NCI-H187 treated with DMSO at 0.1 percent for 48 hours (cell line): ENCODE data around the gene SIL1.
"Not testable (repeated sequence)": the region's sequence is repeated elsewhere in the genome, so short reads cannot be mapped to it uniquely, and the experiment has no call there.

Experiments used
- DNase-seq: peaks from one replicate; lab custom pipeline; 2025; lab: John Stamatoyannopoulos, UW

The SIL1 gene

DNA sequence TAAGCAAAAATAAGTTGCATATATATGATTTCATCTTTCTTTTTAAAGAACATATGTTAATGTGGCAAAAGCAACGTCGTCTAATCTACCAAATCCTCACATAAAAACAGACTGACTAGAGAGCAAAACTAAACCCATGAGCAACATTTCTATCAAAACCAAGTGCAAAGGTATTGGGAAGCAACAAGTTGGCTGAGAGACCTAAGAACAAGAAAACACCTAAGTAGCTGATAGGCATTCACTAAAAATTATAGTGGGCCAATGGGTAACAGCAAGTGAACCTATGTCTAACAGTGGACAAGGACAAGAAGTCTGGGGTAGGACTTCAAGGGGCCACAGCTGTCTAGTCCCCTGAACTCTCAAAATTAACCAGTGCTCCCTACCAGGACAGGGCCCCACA lies 130.1 kb downstream of the SIL1 start:
- no peak for DNase-seq

DNA sequence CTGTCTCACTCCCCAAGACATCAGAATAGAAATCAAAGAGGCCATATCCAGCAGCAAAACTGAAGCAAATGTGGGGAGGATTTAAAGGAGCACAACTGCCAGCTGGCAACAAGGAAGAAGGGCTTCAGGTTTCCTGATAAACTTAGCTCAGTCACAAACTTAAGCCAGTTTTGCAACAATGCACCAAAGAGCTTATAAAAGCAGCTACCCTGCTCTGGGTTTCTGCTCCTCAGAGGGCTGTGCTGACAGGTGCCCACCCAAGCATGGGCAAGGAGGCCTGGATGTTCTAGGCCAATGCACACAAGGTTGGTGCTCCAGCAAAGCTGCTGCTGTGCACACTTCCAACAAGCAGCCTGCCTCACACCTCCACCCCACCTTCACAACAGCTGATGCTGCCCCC lies 132.9 kb downstream of the SIL1 start:
- no peak for DNase-seq

DNA sequence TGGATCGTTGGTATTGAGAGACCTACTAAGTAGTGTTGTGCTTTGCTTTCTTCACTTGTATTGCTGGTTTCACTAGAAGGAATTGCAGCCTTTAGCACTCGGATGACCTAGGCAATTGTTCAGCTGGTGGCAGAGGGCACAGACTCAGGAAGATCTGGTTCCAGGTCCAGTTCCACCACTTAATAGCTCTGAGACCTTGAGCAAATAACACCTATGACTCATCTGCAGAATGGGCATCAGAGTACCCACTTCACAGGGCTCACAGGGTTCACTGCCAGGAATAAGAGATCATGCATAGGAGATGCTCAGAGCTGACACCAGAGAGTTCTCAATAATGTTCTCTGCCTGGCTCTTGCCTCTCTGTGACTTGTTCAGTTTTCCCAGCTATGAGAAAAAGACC lies 133.6 kb downstream of the SIL1 start:
- DNase-seq, result no peak

DNA sequence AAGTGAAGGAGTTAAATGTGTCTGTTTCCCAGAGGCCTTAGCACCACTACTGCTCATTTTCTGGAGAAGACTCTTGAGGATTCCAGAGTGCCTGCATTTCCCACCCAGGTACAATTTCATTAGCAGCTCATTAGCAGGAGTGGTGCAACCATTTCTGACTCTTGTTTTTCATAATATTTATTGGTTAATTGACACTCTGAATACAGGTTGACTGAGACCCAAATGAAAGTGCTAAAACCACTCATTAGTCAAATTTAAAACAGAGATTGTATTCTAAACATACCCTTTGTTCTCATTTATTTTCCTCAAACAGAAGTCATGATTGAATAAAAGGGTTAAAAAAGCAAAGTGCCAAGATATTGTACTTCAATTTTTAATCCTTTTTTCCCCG lies 134.5 kb downstream of the SIL1 start:
- no peak for DNase-seq

DNA sequence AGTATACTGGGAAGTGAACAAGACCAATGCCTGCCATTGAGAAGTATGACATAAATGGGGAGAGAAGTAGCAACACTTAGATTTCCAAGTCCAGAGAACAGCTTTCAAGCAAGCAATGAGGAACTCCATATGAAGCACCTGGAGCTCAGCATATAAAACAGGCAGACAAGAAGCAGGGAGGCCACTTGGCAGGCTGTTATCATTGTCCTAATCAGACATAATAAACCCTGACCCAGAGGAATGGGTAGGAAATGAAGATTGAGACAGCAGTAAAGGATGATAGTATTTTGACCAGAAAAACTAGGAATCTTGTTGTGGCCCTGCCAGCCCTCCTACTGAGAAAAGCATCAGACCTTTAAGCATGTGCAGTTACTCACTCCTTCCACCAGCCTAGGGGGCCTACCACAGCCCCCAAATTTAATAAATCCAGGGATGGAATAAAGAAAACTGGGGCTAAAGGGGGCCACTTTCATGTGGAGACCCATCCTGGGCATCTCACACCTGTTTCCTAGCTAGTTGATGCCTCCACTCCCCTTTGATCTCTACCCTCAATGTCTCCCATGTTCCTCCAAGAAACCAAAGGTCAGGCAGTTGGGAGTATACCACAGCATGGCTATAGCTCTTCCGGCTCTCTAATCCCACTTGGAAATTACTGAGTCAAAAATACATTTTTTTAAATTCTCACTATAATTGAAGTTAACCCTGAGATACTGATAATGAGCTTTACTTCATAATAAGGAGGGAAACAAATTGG lies 135.1 kb downstream of the SIL1 start:
- DNase-seq, result no peak

DNA sequence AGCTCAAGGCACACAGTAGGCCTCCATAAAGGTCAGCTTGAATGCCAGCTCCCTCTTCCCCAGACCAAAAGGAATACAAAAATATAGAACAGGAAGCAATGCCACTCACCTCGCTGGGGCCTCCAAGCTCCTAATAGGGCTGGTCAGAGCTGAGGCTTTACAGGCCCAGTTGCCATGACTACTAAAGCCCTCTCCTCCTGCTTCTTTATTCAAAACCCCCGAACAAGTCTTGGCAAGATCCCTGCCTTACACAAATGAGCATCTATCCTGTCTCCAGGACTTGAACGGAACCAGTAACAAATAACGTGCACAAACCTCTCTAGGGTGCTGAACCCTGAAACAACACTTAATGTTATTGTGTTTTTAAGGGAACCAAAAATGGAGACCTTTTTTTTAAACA lies 136.3 kb downstream of the SIL1 start:
- DNase-seq, result peak; percentile 43

DNA sequence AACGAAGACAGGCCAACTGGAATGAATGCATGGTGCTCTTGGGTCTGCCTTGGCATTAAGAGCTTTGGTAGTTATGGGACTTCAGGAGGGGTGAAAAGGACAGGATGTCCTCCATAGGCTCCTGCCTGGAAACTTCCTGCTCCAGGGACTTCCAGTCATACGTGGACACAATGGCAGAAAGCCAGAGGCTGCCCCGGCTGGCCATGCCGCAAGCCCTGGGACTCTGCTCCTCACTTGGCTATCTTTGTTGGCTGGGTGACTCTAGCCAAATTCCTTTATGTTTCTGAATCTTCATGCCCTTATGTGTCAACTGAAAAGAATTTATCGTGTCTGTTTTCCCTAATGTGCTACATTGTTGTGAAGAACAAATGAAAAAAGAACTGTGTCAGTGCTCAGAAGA lies 136.9 kb downstream of the SIL1 start:
- DNase-seq, result no peak

DNA sequence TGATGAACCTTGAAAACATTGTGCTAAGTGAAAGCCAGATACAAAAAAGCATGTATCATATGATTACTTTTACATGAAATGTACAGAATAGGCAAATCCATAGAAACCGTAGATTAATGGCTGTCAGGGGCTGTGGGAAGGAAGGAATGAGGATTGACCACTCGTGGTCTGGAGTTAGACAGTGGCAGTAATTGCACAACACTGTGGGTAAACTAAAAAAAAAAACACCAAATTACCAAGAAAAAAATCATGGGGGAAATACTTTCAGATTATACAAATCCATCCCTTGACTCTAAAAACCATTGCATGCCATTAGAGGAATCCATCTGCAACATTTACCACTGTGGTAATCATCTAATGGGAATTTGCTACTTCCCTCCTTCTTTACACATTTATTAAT lies 140.0 kb downstream of the SIL1 start:
- DNase-seq, result no peak

DNA sequence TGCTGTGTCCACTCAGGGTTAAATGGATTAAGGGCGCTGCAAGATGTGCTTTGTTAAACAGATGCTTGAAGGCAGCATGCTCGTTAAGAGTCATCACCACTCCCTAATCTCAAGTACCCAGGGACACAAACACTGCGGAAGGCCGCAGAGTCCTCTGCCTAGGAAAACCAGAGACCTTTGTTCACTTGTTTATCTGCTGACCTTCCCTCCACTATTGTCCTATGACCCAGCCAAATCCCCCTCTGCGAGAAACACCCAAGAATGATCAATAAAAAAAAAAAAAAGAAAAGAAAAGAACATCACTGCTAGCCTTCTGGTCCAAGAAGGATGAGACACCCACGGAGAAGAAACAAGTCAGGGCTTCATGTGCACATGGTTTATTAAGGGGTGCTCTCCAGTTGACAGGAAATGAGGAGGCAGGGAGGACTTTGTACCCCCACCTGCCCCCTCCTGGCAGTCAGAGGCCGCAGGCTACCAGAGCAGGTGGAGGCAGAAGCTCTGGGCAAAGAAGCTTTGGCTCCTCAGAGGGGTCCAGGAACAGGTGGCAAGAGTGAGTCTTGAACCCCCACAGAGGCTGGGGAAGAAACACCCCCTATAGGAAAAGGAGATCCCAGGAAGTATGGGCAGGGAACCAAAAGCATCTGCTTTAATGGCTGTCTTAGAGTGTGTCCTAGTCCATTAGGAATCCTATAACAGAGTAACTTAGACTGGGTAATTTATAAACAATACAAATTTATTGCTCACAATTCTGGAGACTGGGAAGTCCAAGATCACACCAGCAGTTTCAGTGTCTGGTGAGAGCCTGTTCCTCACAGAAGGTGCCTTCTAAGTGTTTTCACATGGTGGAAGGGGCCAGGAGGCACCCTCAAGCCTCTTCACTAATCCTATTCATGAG lies 140.9 kb downstream of the SIL1 start:
- not testable (repeated sequence) for DNase-seq

DNA sequence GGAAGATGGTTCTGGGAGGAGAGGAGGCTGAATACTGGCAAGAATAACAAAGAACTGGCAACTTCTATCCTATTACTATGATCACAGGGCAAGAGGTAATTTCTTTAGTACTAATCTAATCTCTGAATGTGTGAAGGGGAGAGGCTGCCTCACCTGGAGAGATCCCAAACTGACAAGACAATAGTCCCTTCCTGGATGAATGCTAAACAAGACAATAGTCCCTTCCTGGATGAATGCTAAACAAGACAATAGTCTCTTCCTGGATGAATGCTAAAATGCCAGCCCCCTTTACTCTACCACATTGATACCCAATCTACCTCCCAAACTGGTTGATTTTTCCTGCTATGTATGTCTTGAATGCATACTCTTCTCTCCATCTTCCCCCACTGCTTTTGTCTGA lies 145.2 kb downstream of the SIL1 start:
- no peak for DNase-seq

DNA sequence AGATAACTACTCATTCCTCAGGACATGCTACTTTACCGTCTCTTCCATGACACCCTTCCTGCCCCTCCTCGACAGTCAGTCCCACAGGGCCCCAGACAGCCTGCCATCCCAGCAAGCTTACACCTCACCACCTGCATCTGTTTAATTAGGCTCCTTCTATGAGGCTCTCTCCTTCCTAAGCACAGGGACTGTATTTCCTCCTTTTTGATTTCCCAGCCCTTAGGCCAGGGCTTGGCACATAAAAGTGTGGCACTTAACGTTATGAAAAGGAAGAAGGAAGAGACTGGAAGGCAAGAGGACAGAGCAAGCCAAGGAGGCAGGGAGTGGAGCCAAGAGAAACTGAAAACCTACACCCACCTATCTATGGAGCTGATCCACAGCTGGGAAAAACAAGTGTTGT lies 146.8 kb downstream of the SIL1 start:
- peak; percentile 36 for DNase-seq

DNA sequence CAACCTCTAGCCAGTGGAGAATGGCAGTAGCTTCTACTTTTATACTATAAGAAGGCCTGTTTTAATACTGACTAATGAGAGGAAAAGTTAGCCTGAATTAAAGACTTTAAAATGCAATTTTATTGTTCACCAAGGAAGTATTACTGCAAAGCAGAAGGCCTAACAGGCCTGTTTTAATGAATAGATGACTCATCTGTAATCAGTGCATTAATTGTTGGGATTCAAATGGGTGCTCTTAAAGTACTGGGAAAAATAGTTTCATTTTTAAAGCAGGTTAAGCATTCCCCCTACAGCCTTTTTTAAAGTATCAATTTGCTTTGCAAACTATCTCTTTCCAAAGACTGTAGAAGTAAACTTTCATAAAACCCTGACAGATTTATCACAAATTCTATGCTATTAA lies 147.7 kb downstream of the SIL1 start:
- DNase-seq, result no peak

DNA sequence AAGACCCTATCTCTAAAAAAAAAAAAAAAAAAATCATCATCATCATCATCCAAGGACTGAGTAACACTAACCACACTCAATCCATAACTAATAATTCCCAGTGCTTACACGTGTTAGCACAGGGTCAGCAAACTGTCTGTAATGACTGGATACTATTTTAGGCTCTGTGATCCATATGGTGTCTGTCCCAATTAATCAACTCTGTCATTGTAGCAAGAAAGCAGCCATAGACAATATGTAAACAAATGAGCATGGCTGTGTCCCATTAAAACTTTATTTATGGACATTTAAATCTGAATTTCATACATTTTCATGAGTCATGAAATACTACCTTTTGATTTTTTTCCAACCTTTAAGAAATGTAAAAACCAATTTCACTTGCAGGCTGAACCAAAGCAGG lies 148.4 kb downstream of the SIL1 start:
- DNase-seq, result no peak

DNA sequence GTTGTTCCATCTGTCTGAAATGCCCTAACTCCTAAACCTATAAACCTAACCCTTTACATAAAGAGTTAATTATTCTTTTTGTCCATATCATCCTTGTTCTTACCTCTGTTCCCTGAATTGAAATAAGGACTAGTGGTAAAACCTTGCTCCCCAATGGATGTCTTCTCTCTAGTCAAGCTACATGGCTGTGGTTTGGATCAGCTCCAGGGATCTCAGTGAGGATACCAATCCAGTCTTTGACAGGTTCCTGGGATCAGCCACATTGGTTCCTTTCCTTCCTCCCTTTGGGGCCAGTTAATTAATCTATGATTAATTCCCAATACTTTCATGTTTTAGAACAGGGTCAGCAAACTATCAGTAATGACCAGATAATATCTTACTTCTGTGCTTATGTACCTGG lies 151.6 kb downstream of the SIL1 start:
- no peak for DNase-seq

DNA sequence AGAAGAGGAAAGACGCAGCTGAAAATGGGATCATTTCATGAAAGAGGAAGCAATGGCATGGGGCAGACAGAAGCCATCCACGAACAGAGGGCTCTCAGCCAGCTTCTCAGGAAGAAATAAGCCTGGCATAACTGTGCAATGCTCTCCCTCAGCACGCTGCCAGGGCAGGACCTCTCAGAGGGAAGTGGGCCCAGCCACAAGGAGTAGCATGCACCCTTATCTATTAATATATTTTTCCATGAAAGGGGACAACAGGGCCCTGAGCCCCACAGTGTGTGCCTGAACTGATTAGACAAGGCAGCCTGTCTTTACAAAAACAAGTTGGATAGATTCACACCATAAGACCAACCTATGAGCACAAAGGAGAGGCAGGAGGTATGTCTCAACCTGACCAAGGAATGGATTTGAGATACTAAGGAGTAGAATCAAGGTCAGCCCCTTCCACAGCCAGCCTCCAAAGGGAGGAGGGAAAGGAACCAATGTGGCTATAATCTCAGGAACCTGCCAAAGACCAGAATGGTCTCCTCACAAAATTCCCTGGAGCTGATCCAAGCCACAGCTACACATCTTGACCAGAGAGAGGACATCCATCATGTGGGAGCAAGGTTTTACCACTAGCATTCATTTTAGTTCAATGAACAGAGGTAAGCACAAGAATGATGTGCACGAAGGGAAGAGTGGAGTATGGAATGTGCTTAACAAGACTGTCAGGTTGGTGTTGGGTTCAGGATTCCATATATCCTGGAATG lies 154.8 kb downstream of the SIL1 start:
- DNase-seq, result no peak

DNA sequence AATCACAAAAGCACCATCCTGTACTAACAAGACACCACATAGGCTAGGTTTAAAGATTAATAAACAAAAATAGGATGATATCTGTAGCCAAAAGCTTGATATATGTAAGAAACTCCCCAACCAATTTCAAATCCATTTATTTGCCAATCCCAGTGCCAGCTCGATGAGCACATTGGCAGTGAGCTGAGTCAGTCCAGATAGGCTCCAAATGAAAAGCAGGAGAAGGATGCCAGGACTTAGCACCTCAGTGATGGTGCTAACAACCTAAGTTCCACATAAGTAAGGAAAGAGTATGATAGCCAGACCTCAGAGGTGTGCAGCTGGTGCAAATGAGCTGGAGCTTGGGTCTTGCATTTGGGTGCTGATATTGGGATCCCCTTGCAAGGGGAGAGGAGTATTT lies 158.1 kb downstream of the SIL1 start:
- DNase-seq, result no peak

DNA sequence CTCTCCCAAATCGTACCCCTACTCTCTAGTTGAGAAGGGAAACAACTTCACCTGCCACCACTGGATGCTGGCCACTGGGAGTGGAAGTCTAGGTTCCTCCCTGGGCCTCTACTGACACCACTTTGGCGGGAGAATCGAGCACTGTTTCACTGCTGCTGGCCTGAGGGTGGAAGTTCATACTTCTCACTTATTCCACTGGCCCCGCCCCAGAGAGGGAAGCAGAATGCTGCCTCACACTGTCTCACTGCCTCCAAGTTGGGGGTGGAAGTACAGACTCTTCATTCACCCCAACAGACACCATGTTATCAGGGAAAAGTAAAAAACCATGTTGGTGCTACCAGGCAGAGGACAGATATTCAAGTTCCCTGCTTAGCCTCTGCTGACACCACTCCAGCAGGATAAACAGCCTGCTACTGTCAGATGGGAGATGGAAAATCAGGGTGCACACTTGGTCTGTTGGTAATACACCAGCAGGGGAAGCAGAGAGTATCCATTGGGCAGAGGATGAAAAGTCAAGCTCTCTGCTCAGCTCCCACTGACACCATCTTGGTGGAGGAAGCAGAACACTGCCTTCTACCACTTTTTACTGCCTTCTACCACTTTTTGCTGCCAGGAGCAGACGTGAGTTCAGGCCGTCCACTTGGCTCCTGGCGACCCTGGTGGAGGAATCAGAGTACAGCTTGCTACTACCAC lies 159.4 kb downstream of the SIL1 start:
- DNase-seq, result no peak

DNA sequence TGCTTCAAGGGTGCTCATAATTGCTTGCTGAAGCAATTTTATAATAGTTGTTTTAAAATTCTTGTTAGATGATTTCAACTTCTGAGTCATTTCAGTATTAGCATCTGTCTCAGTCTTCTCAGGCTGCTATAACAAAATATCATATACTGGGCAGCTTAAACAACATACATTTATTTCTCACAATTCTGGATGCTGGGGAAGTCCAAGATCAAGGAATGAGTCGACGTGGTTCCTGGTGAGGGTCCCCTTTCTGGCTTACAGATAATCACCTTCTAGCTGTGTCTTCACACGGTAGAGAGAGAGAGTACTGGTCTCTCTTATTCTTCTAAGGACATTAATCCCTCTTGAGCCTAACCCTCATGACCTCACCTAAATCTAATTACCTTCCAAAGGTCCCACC lies 160.4 kb downstream of the SIL1 start:
- no peak for DNase-seq

DNA sequence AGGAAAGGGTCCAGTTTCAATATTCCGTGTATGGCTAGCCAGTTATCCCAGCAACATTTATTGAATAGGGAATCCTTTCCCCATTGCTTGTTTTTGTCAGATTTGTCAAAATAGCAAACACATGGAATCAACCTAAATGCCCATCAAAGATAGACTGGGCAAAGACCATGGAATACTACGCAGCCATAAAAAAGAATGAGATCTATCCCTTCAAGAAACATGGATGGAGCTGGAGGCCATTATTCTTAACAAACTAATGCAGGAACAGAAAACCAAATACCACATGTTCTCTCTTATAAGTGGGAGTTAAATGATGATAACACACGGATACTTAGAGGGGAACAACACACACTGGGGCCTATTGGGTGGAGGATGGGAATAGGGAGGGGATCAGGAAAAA lies 161.8 kb downstream of the SIL1 start:
- not testable (repeated sequence) for DNase-seq

DNA sequence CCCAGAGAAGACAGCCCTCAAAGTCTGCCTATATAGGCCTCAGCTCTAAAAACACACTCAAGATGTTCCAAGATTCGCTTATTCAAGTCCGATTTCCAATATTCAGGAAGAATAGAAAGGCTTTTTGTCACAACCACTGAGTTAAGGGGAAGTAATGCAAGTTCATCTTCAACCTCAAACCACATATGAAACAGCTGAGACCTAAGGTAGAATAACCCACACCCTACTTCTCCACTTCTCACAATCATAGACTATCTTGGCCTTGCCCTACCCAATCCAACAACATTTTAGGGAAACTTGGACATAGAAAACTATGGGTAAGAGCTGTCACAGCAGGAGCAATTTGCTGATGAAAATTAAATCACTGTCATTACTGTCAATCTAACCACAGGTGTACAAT lies 171.0 kb downstream of the SIL1 start:
- DNase-seq, result no peak

DNA sequence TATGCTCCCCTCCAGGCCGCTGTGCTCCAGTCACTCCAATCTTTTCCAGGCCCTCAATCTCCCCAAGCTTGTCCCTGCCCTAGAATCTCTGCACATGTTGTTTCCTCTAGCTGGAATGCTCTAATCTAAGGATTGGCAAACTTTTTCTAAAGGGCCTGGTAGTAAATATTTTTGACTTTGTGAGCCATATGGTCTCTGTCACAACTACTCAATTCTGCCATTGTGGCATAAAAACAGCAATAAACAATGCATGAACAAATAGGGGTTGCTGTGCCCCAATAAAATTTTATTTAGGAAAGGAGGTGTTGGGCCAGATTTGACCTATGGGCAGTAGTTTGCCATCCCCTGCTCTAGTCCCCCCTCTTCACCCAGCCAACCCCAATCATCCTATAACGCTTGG lies 172.5 kb downstream of the SIL1 start:
- no peak for DNase-seq

DNA sequence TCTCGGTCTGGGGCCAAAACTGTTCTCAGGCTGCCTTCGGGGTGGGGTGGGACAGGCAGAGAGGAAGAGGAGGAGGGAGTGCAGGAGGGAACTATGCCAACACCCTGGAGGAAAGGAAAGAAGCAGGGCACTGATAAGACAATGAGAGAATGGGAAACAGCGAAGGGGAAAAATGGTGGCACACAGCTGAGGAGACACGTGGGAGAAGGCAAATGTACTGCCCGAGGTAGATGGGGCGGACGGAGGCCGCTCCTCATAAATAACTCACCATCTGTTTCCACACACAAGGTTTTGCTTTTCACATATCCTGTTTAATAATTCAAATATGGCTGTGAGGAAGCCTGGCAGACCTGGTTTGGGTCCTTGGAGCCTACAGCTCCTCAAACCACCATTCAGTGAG lies 174.9 kb downstream of the SIL1 start:
- DNase-seq, result no peak
